Measurements from ENCODE around the gene GIGYF1. TPM values are rescaled to one million over a fixed set of nuclear protein-coding genes. Genes with fewer than 3 reads are reported as not detected.
A peak's percentile ranks its signal among the peaks of the same experiment; 100 is the strongest.

GIGYF1 gene
- polyA plus RNA-seq, 1 donor from 2014 or later, result 2.6 TPM

DNA sequence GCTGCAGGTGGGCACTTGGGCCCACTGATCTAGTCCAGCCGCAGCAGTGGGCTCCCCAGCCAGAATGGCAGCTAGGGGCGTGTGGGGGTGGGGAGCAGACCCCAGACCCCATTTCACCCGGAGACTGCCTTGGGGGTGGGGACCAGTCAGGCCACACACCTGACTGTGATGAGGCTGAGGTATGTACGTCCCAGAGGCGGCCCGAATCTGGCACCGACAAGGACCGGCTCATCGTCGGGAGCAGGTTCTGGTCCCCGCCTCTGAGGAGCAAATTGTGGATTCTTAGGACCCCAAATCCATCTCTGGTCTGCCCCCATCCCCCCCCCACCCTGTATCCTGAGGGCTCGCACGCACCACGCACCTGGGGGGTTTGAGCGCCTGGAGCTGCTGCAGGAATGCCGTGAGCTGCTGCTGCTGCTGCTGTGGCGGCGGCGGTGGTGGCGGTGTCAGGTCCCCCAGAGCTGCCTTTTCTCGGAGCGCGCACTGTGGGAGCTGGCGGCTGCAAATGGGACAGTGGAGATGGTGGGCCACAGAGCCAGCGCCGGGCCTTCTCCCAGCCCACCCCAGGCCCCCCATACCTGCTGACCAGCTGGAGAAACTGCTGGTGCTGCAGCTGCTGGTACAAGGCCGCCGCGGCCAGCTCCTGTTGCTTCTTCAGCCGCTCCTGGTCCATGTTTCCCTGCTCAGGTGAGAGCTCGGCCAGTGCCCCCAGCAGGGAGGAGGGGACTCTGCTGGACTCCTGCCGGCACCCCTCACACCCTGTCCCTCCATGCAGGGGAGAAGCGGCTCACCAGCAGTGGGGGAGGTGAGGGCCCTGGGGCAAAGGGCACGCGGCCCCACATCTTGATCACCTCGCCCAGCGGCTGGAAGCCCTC lies 10.2 kb downstream of the GIGYF1 start:
- Mint-ChIP-seq H3K36me3 (no peaks in the 10 kb centered on the region), H3K27me3 (no peaks in the 10 kb centered on the region), H3K4me1 (no peaks in the 10 kb centered on the region), H3K4me3 (no peak overlapping the region), H3K27ac (no peak overlapping the region), H3K9me3 (no peaks in the 10 kb centered on the region)

GRCh38 chr7:100682991-100683658 lies 10.9 kb downstream of the GIGYF1 start:
- H3K27ac Mint-ChIP-seq, result no peak overlapping the region
- no peaks in the 10 kb centered on the region for H3K9me3 Mint-ChIP-seq
- H3K27me3 Mint-ChIP-seq, result no peaks in the 10 kb centered on the region
- H3K4me3 Mint-ChIP-seq, result peak overlapping the region in 1 of 4 donors; percentile 52
- H3K4me1 Mint-ChIP-seq, result peaks cover 0 to 2% (median 0%) of the 10 kb centered on the region in 3 donors
- H3K36me3 Mint-ChIP-seq, result no peaks in the 10 kb centered on the region

- Mint-ChIP-seq H3K27me3 (no peaks in the 10 kb centered on the region), H3K27ac (no peak overlapping the region), H3K36me3 (no peaks in the 10 kb centered on the region), H3K4me3 (no peak overlapping the region), H3K4me1 (peaks cover 0 to 5% (median 2%) of the 10 kb centered on the region in 3 donors), H3K9me3 (no peaks in the 10 kb centered on the region)
These were observed 11.8 kb downstream of the GIGYF1 start for GRCh38 chr7:100682228-100682741.

DNA sequence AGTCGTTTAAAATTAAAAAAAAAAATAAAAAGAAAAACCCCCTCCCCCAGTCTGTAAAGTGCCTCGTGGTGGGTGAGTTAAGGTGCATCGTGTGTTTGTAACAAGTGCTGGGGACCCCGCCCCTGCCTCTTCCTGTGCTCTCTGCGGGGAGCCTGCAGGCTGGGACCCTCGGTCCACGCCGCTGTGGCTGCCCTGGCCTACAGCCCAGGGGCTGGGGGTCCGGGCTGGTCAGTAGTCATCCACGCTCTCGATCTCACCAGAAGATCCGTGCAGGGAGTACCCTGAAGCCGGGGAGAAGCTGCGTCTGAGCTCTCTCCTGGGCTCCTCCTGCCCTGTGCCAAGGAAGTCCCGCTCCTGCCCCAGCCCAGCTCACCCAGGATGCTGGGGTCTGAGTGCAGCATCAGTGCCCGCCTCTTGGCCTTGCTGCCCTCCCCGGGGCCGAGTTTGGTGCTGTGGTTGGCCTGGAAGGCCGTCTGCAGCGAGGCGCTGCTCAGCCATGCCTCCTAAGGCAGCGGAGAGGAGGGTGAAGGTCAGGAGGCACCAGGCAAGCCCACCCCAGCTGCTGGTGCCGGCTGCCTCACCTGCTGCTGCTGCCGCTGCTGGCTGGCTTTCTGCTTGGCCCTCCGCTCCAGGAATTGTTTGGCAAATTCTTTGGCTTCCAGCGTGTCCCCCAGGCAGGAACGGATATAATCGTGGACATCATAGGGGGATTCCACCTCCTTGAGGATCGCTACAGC lies 12.4 kb downstream of the GIGYF1 start:
- Mint-ChIP-seq H3K36me3 (no peaks in the 10 kb centered on the region), H3K4me1 (peaks cover 0 to 5% (median 2%) of the 10 kb centered on the region in 3 donors), H3K27ac (peak overlapping the region in 1 of 3 donors; percentile 39), H3K9me3 (no peaks in the 10 kb centered on the region), H3K4me3 (no peak overlapping the region), H3K27me3 (no peaks in the 10 kb centered on the region)

- H3K27ac Mint-ChIP-seq, result peak overlapping the region in 1 of 3 donors; percentile 45
- peak overlapping the region in 1 of 4 donors; percentile 57 for H3K4me3 Mint-ChIP-seq
- no peaks in the 10 kb centered on the region for H3K9me3 Mint-ChIP-seq
- H3K27me3 Mint-ChIP-seq, result no peaks in the 10 kb centered on the region
- no peaks in the 10 kb centered on the region for H3K36me3 Mint-ChIP-seq
- peaks cover 0 to 5% (median 2%) of the 10 kb centered on the region in 3 donors for H3K4me1 Mint-ChIP-seq
These were observed 13.3 kb downstream of the GIGYF1 start for GRCh38 chr7:100680576-100681271.

- peak overlapping the region in 1 of 4 donors; percentile 57 for H3K4me3 Mint-ChIP-seq
These were observed 14.0 kb downstream of the GIGYF1 start for GRCh38 chr7:100679927-100680575.

GRCh38 chr7:100679129-100679926 lies 14.7 kb downstream of the GIGYF1 start:
- peak overlapping the region in 2 of 3 donors; percentile 45 to 77 for H3K27ac Mint-ChIP-seq
- H3K9me3 Mint-ChIP-seq, result no peaks in the 10 kb centered on the region
- H3K27me3 Mint-ChIP-seq, result no peaks in the 10 kb centered on the region
- H3K4me1 Mint-ChIP-seq, result peaks cover 0 to 5% (median 2%) of the 10 kb centered on the region in 3 donors
- H3K36me3 Mint-ChIP-seq, result no peaks in the 10 kb centered on the region
- no peak overlapping the region for H3K4me3 Mint-ChIP-seq

More at GRCh38 chr7:100679927-100680575, 14.0 kb downstream of the GIGYF1 start:
- Mint-ChIP-seq H3K27me3 (no peaks in the 10 kb centered on the region), H3K4me1 (peaks cover 0 to 5% (median 2%) of the 10 kb centered on the region in 3 donors), H3K36me3 (no peaks in the 10 kb centered on the region), H3K9me3 (no peaks in the 10 kb centered on the region), H3K27ac (peak overlapping the region in 1 of 3 donors; percentile 45)

DNA sequence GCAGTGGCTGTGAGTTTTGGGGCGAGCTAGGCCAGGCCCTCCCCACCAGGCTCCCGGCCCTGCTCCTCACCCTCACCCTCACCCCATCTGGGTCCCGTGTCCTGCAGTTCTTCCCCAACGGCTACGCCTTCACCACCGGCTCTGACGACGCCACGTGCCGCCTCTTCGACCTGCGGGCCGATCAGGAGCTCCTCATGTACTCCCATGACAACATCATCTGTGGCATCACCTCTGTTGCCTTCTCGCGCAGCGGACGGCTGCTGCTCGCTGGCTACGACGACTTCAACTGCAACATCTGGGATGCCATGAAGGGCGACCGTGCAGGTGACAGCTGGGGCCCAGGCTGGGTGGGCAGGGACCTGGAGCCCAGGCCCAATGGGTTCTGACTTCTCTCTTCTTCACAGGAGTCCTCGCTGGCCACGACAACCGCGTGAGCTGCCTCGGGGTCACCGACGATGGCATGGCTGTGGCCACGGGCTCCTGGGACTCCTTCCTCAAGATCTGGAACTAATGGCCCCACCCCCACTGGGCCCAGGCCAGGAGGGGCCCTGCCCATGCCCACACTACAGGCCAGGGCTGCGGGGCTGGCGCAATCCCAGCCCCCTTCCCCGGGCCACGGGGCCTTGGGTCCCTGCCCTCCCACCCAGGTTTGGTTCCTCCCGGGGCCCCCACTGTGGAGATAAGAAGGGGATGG lies 15.6 kb downstream of the GIGYF1 start:
- Mint-ChIP-seq H3K27me3 (no peaks in the 10 kb centered on the region), H3K4me1 (peaks cover 2 to 5% (median 2%) of the 10 kb centered on the region in 3 donors), H3K36me3 (no peaks in the 10 kb centered on the region), H3K9me3 (no peaks in the 10 kb centered on the region), H3K4me3 (peak overlapping the region in 1 of 4 donors; percentile 65), H3K27ac (peak overlapping the region; percentile 84 to 96 (median 89))

DNA sequence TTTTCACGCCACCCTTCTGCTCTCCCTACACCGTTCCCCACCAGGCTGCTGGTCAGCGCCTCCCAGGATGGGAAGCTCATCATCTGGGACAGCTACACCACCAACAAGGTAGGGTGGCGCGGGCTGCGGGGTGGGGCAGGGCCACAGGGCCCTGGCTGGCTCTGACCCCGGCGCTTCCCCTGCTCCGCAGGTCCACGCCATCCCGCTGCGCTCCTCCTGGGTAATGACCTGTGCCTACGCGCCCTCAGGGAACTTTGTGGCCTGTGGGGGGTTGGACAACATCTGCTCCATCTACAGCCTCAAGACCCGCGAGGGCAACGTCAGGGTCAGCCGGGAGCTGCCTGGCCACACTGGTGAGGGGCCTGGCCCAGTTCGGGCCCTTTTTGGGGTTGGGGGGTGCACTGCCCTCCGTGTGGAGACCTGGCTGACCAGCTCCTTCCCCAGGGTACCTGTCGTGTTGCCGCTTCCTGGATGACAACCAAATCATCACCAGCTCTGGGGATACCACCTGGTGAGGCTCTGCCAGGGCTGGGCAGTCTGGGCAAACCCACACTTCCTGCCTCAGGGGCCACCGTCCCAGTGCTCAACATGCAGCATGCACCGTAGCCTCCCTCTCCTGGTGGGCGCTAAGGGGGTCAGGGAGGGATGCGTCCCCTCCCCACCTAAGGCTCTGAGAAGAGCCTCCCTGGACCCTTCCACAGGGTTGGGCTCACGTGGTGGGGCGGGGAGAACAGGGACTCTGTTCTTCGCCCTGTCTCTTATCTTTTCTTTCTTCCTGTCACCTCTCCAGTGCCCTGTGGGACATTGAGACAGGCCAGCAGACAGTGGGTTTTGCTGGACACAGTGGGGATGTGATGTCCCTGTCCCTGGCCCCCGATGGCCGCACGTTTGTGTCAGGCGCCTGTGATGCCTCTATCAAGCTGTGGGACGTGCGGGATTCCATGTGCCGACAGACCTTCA lies 16.5 kb downstream of the GIGYF1 start:
- no peaks in the 10 kb centered on the region for H3K36me3 Mint-ChIP-seq
- H3K9me3 Mint-ChIP-seq, result no peaks in the 10 kb centered on the region
- H3K4me1 Mint-ChIP-seq, result peaks cover 2 to 6% (median 5%) of the 10 kb centered on the region in 3 donors
- peak overlapping the region in 2 of 4 donors; percentile 69 to 83 for H3K4me3 Mint-ChIP-seq
- H3K27ac Mint-ChIP-seq, result peak overlapping the region; percentile 88 to 96 (median 89)
- H3K27me3 Mint-ChIP-seq, result no peaks in the 10 kb centered on the region

- H3K27me3 Mint-ChIP-seq, result no peaks in the 10 kb centered on the region
- H3K4me1 Mint-ChIP-seq, result peaks cover 2 to 6% (median 5%) of the 10 kb centered on the region in 3 donors
These were observed 17.3 kb downstream of the GIGYF1 start for GRCh38 chr7:100676501-100677306.

More at GRCh38 chr7:100676501-100677306, 17.3 kb downstream of the GIGYF1 start:
- Mint-ChIP-seq H3K27ac (peak overlapping the region; percentile 23 to 96 (median 88)), H3K4me3 (peak overlapping the region; percentile 25 to 83 (median 73)), H3K36me3 (no peaks in the 10 kb centered on the region), H3K9me3 (no peaks in the 10 kb centered on the region)
